GM11168 (cell line): ENCODE measurements around the gene PLA2G2F.

Experiments used
- in situ Hi-C: fragments of 300-500 bp; cut with MboI; formaldehyde crosslinking; loops from one replicate; pipeline ENCODE4 v1.12.0; 2022; ENCODE audit warnings: low sequenced_read_pairs; ENCODE audit not compliant: unreplicated experiment

PLA2G2F gene

DNA sequence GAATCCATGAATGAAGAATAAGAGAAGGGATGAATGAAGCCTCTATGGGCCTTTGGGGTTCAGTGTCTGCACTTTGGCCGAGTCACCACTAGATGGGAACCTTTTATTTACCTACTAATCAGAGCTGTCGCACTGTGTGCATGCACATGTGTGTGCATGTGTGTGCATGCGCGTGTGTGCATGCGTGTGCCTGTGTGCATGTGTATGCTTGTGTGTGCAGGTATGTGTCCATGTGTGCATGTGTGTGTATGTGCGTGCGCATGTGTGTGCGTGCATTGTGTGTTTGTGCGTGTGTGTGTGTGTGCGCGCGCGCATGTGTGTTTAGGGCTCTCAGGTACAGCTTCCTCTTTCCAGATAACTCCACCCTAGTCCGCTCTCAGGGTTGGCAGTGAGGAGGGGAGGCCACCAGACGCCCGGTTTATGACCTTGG lies 26.4 kb downstream of the PLA2G2F start:
- in situ Hi-C loops = no loop called here

DNA sequence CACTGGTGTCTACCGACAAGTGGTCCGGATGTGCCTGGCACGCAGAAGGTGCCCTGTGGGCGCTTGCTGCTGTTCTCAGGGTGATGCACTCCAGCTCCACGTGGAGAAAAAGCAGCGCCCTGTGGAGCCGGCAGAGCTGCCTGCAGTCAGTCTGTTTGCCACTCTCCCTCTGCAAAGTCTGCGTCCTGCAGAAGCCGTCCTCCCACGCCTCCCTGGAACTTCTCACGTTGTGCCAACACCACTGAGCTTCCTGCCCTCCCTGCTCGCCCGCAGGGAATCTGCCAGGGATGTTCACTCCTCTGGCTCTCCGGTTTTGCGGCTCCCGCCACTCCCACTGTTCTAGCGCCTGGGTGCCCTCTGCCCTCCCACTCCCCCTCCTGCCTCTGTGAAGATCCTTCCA lies 26.9 kb downstream of the PLA2G2F start:
- in situ Hi-C loops = no loop called here

DNA sequence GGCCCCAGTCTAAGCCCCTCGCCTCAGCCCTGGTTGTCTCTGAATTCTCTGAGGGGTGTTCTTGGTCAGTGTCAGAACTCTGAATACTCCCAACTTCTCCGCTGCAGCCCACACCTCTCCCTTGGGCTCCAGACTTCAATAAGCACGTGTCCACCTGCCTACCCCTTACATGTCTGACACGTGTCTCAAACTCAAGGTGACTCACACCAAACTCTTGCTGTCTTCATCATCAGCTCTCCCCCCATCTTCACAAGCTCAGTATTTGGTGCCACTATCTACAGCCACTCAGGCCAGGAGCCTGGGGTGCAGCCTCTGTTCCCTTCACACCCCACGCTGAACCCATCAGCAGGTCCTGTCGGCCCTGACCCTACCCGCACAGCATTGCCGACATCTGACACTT lies 28.0 kb downstream of the PLA2G2F start:
- in situ Hi-C loops = no loop called here

DNA sequence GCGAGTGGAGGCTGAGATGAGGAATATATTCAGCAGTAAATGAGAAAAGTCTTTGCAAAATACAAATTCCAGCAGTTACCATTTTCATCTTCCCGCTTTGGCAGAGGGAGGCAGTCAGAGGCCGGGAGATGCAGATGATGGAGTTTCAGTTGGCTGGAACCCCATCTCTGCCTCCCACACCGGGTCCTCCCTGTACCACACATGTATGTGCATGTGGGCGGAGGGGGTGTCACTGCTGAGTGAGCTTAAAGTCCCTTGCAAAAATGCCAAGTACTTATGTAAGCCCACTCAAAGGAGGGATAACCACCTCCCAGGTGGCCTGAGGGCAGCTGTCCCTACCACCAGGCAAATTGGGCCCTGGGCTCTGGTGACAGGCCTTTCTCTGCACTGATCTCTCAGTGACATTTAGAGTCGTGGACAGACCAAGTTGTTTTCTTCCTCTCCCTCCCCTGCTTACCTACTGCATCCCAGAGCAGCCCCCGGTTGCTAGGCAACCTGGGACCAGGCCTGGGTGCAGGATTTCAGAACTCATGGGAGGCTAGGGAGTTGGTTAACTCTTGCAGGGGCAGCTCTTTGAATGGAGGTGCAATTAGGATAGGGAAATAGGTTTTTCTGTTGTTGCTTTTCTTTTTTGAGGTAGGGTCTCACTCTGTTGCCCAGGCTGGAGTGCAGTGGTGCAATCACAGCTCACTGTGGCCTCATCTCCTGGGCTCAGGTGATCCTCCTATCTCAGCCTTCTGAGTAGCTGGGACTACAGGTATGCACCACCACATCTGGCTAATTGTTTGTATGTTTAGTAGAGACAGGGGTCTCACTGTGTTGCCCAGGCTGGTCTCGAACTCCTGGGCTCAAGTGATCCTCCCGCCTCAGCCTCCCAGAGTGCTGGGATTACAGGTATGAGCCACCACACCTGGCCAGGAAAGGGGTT lies 29.7 kb downstream of the PLA2G2F start:
- in situ Hi-C loops = no loop called here

DNA sequence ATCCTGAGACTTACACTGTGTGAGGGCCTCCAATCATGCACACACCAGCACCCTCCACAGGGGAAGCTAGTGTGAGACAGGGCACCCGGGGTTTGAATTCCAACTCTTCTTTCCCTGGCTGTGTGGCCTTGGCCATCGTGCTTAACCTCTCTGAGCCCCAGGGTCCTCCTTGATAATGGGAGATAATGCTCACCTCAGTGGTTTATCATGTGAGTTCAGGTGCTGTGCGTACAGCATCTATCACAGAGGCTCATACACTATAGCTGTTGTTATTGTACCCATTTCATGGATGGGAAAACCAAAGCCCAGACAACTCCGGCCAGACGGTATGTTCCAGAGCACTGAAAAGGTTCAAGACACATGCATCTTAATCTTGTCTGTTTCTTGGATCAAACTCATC lies 30.8 kb downstream of the PLA2G2F start:
- in situ Hi-C loops = no loop called here

DNA sequence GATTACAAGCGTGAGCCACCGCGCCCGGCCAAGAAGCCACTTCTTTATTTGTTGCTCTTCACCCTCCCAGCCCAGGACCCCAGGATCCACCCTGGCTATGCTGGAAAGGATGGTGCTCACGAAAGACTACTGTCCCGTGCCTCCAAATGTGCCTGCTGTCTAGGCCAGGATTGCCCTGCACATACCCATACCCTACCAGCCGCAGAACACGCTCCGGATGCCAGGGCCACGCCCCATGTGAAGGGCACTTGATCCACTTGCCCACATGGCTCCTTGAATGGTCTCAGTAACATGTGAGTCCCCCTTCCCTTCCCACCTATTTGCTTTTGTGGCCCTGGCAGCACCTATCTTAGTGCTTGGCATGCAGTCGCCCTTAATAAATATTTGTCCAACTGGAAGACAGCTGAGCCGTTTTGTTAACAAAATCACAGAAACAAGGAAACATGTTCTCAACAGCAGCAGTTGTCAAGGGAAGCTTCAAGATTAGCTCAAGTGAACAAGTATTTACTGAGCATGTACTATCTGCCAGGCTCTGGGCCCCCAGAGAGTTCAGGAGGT lies 33.0 kb downstream of the PLA2G2F start:
- in situ Hi-C loops = no loop called here

DNA sequence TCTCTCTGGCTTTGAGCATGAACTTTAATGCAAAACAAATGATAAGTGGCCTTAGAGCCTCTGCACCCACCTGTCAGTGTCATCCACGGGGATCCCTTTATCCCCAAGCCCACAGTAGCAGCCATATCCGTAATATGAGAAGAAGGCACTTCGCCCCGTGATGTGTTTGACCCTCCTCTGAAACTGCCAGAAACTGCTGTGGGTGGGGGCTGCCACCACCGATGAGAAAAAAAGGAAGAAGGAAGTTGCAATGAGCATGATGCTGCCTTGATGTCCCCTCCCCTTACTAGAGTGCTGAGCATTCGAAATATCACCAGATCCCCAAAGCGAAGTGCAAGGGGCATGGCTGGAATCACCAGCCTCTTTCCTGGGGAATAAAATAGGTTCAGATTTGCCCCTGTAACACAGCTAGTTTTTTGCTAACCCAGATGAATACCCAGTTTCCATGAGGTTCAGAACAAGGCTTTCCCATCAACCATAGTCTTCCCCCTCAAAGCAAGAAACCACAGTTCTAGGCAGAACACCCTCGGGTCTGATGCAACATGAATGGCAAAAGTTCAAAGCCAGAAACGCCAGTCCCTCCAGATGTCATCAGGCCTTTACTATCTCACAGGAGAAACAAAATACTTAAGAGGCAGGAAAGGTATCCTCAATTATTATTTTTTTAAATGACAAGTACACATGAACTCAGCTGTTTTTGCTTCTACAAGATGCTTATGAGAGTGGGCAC lies 36.0 kb downstream of the PLA2G2F start:
- in situ Hi-C loops = no loop called here

DNA sequence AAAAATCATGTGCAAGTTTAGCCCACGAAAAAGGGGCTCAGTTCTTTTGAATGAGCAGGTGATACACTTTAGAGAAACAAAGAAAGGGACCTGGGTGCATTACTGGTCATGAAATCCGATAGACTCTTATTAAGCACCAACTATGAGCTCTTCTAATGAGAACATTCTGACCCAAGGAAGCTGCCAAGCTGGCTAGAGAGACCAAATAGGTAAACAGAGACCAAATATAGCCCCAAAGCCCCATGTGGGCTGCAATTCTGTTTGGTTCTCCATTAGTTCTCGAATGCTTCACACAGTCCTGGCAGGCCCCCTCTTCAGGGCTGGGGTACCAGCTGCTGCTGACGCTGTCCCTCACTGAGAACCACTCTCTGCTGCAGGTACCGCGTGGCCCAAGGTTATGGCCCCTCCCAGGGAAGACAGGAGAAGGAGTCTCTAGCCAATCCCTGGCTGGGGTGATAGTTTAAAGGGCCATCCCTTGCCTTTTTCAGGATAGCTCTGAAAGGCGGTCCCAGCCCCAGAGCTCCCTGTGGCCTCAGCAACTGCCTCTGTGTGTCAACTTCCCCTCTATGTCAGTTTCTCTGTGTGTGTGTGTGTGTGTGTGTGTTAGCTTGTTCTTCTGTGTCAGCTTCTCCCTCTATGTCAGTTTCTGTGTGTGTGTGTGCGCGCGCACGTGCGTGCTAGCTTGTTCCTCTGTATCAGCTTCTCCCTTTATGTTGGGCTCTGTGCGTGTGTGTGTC lies 39.7 kb downstream of the PLA2G2F start:
- in situ Hi-C loops = no loop called here

DNA sequence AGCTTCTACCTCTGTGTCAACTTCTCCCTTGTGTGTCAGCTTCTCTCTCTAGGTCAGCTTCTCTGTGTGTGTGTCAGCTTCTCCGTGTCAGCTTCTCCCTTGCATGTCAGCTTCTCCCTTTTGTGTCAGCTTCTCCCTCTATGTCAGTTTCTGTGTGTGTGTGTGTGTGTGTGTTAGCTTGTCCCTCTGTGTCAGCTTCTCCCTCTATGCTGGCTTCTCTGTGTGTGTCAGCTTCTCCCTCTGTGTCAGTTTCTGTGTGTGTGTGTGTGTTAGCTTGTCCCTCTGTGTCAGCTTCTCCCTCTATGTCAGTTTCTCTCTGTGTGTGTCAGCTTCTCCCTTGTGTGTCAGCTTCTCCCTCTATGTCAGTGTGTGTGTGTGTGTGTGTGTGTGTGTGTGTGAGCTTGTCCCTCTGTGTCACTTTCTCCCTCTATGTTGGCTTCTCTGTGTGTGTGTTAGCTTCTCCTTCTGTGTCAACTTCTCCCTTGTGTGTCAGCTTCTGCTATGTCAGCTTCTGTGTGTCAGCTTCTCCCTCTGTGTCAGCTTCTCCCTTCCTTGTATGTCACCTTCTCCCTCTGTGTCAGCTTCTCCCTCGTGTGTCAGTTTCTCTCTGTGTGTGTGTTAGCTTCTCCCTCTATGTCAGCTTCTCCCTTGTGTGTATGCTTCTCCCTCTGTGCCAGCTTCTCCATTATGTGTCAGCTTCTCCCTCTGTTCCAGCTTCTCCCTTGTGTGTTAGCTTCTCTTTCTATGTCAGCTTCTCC lies 40.4 kb downstream of the PLA2G2F start:
- in situ Hi-C loops = no loop called here

DNA sequence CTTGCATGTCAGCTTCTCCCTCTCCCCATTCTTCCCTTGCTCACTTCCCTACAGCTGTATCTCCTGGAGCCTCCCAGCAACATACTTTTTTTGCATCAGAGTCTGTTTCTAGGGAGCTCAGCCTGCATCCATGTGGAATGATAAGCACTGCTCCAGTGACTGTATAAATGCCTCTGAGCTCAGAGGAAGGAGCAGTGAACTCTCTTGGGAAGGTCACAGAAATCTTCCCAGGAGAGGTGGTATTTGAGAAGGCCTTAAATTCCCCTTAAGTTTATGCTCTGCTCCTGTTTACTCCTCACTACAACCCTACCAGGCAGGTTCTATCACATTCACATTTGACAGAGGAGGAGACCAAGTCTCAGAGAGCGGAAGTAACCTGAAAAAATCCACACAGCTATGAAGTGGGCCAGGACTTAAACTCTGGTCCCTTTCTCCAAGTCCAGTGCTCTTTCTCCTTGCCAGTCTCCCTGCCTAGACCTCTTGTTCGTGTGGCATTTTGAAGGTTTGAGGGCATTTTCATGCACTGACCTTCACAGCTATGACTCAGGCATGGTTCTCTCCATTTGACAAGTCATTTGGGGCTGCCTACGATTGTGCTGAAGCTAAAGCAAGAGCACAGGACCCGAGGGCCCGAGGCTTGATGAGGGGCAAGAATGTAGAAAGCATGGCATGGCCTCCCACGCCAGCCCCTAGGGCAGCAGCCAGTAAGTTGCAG lies 41.2 kb downstream of the PLA2G2F start:
- in situ Hi-C loops = no loop called here

DNA sequence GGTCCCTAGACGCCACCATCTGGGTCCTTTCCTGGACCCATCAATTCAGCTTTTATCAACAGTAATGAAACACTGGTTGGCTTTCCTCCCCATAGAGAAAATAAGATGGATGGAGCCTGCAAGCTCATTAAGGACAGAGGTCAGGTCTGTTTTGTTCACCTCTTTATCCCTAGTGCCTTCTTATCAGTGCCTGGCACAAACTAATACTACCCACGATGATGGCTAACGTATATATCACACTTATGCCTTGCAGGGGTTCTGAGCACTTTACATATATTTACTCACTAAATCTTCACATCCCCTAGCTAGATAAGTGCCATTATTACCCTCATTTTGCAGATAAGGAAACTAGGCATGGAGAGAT lies 41.7 kb downstream of the PLA2G2F start:
- in situ Hi-C loops = no loop called here

DNA sequence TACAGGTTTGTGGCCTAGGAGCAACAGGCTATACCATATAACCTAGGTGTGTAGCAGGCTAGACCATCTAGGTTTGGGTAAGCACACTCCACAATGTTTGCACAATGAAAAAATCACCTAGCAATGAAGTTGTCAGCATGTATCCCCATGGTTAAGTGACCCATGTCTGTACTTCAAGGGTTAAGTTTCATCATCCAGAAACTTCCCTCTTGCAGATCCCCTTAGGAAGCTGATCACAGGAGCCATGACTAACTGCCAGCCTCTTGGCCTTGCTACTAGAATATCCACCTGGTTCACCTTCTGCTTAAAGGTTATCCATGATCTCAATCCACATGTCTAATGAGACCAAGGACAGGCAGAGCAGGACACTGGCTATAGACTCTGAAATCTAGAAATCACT lies 43.3 kb downstream of the PLA2G2F start:
- in situ Hi-C loops = no loop called here

DNA sequence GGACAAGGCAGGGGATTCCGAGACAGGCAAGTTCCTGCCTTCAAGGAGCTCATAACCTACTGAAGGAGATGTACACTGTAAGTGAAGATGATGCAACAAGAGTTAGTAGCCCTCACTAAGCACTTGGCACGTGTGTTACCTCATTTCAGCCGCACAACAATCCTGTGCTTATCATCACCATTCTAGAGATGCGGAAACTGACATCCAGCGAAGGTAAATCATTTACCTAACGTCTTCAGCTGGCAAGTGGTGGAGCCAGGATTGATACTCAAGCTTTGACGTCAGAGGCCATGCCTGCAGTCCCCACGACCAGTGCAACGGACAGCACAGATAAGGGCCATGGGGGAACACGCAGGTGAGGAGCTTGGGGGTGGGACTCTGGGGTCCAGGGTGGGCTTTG lies 43.9 kb downstream of the PLA2G2F start:
- in situ Hi-C loops = no loop called here

DNA sequence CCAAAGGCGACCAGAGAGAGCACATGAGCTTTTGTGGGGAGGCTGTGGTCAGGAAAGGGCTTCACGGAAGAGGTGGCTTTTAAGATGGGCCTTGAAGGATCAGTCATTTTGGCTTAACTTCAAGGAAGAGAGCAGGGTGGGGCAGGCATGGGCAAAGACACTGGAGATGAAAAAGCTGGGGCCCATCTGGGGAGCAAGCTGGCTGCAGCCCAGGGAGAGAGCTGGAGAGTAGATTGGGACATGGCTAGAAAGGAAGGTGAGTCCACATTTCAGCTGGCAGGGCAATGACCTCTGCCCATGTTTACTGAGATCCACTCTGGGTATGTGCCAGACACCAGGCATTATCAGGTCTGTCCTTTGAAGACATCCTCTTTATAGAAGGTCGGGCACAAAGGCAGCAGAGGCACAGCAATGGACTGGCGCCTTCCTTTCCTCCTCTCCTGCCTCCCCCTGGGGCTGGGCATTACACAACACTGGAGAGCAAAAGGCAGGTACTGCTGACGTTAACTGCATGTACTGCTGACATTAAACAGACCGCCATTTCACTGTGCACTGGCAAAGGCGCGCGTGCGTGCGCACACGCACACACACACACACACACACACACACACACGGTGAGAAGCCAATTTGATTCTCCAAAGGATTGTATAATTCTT lies 44.6 kb downstream of the PLA2G2F start:
- in situ Hi-C loops = no loop called here

DNA sequence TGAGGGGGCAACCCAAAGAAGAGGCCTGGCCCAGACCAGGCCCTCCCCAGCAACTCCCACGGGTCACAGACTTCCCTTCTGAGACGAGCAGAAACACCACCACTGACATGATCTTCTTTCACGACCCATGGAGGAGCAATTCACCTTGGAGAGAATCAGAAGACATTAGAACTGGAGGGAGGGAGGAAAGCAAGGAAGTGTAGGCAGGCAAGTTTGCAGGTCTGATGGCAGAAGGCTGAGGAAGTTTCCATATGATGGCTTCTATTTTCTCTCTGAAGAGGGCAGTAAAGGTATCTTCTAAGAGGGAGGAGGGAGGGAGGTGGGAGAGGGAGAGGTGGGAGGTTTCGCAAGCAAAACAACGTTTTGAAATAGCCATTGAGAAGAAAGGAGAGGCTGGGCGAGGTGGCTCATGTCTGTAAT lies 45.4 kb downstream of the PLA2G2F start:
- in situ Hi-C loops = no loop called here

DNA sequence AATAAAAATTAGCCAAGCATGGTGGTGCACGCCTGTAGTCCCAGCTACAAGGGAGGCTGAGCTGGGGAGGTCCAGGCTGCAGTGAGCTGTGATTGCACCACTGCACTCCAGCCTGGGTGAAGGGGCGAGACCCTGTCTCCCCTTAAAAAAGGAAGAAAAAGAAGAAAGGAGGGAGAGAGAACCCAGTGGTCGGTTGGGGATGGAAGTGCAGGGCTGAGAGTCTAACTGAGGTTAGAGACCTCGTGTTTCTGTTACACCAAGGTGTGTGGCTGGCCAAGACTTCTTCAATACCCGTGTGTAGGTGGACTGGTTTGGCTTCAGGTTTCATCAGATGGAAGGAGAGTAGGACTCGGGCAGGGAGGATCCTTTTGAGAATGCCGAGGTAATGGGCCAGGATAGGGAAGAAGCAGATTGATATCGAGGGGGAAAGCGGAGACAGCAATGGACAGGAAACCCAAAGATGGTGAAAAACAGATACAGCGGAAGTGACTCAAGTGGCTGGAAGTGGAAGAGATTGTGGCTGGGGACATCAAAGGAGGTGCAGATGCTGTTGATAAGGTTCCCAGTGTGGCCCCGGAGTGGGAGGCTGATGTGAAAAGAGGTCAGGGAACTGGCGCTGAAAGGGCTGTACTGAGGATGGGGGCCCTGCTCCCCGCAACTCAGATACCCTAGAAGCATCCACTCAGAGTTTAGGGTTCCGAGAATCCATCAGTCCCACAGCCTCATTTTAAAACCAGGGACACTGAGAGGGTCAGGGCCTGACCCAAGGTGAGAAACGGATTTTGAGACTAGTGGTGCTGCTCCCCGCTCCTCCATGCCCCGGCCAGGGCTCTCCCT lies 46.1 kb downstream of the PLA2G2F start:
- in situ Hi-C loops = no loop called here

DNA sequence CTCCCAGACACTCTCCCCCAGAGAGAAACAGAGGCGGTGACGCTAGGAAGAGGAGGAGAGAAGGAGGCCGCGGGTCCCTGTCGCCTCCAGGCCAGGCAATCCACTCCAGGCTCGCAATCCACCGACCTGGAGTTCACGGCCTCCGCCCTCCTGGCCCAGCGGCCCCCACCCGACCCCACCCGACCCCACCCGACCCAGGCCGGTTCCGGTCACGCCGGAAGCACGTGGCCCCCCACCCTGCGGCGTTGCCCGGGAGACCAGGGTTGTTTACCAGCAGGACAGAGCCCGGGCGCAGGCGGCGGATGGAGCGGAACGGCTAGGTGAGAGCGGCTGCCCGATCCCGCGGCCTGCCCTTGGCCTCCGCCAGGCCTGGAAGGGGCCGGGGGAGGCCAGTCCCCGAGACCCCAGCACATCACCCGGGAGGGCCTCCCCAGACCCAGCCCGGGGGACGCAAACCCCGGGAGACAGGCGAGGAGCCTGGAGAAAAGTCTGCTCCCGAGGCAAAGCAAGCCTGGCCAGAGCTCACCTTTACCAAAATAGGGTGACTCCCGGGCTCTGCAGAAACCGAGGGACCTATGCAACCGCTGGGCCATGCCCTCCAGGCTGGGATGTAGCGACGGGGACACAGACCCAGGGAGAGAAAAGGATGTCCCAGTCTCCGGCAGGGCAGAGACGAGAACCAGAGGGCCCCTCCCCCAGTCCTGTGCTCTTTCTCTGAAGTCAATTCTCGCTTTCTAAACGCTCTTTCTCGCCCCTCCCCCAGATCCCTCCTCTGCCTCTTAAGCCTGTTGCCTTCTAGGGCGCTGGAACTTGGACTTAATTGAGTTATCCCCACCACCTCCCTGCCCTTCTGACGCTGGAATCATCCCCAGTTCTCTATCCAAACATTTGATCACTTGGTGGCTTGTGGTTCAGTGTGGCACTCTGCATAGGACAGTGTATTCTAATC lies 47.0 kb downstream of the PLA2G2F start, which contains the start of the genes PLA2G2C and UBXN10:
TSS of gene PLA2G2C (minus strand) at position 685 of the 949 bp plus-strand sequence. CDS start 9,155 bp downstream, outside the sequence.
TSS of gene UBXN10 (plus strand) at position 263 of the 949 bp plus-strand sequence. CDS start 4,466 bp downstream, outside the sequence.
- in situ Hi-C loops = no loop called here
